Effector memory CD4-positive, alpha-beta T cell (primary cell): ENCODE measurements around the gene SAPCD2.

ENCODE experiments used
- DNase-seq, 3 donors: peaks; one replicate each; pipeline ENCODE4 v3.0.0-alpha.2; 2020
- H3K27ac ChIP-seq: 2 replicates; pipeline ENCODE4 v1.7.0; 2013; ENCODE audit warnings: mild to moderate bottlenecking, low read length, moderate library complexity; ENCODE audit not compliant: insufficient read depth, poor library complexity, severe bottlenecking
- H3K27me3 ChIP-seq: replicated peaks from 2 replicates; pipeline ENCODE4 v1.7.0; 2013; ENCODE audit warnings: mild to moderate bottlenecking, low read length; ENCODE audit not compliant: insufficient read depth, control insufficient read depth, poor library complexity, severe bottlenecking
- H3K36me3 ChIP-seq: 2 replicates; pipeline ENCODE4 v1.7.0; 2013; ENCODE audit warnings: mild to moderate bottlenecking, low read length, moderate library complexity; ENCODE audit not compliant: control insufficient read depth, insufficient read depth
- H3K4me1 ChIP-seq: 2 replicates; pipeline ENCODE4 v1.7.0; 2013; ENCODE audit warnings: low read length, mild to moderate bottlenecking; ENCODE audit not compliant: control insufficient read depth, insufficient read depth, poor library complexity, severe bottlenecking
- H3K4me3 ChIP-seq: 2 replicates; pipeline ENCODE4 v1.7.0; 2013; ENCODE audit warnings: low read length, low read depth, mild to moderate bottlenecking; ENCODE audit not compliant: insufficient read depth, poor library complexity, severe bottlenecking
- H3K9me3 ChIP-seq: 2 replicates; pipeline ENCODE4 v1.7.0; 2013; ENCODE audit warnings: mild to moderate bottlenecking, low read length, moderate library complexity; ENCODE audit not compliant: control insufficient read depth

The SAPCD2 gene

DNA sequence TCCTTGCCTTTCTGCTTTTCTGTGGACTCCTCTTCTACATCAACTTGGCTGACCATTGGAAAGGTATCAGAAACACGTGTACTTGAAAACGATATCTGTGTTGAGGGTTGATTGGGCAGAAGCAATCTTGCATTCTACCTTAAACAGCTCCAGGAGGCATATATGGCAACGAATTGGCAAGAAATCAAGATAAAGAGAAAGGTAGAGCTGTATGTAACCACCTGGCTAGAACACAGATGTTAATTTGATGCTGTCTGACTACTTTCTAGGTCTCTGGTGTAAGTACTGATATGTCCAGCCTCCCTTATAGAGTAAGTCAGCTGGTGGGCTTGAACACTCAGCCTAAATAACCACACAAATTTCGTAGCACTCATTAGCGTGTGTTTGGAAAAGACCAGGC lies 17.8 kb upstream of the SAPCD2 start:
- H3K9me3 ChIP-seq = no peaks in the 10 kb centered on the region
- H3K27me3 ChIP-seq = no peaks in the 10 kb centered on the region
- DNase-seq = no peak
- peaks cover 13% of the 10 kb centered on the region for H3K36me3 ChIP-seq
- no peak overlapping the region for H3K4me3 ChIP-seq
- H3K4me1 ChIP-seq = peaks cover 19% of the 10 kb centered on the region
- no peak overlapping the region for H3K27ac ChIP-seq

DNA sequence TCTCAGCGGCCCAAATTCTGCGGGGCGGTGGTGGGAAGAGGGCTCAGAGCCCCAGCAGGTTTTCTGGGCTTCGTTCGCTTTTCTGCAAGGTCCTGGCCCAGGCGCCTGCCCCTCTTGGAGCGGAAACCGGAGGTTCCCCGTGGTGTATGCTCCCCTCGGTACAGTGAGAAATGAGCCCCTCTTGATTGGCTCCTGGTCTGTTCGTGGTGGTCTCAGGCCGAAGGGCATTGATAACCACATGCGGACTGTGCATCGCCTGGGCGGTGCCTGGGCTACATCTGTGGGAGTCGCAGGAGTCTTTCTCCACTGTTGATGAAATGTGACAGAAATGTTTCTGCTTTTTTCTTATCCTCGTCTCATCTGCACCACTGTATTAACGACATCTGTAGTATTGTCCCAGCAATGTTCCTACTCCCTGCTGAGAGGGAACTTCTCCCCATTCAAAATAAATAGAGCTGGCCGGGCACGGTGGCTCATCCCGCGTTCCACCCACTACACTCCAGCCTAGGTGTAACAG lies 17.1 kb upstream of the SAPCD2 start:
- H3K4me3 ChIP-seq = peak overlapping the region; percentile 77
- no peaks in the 10 kb centered on the region for H3K27me3 ChIP-seq
- no peaks in the 10 kb centered on the region for H3K9me3 ChIP-seq
- peaks cover 14% of the 10 kb centered on the region for H3K36me3 ChIP-seq
- no peak for DNase-seq
- peaks cover 19% of the 10 kb centered on the region for H3K4me1 ChIP-seq
- peak overlapping the region; percentile 92 for H3K27ac ChIP-seq

DNA sequence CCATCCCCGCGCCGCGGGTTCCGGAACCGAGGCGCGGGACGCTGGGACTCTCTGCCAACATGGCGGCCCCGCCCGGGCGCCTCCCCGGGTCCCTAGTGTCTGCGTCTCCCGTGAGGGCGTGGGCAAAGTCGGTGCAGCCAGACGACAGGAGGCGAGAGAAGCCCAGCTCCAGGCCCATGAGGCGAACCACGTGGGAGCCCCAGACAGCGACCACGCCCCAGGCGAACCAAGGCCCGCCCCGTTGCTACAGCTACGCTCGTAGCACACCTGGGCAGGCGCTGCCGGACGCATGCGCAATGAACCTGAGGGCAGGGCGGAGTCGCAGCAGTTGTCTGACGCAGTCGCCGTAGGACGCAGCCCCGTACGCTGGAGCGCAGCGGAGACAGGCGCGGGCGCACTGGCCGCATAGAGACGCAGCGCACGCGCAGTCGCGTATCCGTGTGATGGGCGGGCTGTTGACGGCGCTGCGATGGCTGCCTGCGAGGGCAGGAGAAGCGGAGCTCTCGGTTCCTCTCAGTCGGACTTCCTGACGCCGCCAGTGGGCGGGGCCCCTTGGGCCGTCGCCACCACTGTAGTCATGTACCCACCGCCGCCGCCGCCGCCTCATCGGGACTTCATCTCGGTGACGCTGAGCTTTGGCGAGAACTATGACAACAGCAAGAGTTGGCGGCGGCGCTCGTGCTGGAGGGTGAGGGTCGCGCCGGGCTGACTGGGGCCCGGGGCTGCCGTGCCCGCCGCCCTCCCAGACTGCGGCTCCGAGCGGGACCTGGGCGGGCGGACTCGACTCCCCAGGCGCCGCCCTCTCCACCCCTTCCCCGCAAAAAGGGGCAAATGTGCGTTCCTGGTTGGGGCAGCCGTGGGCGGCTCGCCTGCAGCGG lies 16.4 kb upstream of the SAPCD2 start, which contains the start of gene MAN1B1:
Gene MAN1B1 (plus strand): TSS at position 455 of the 878 bp plus-strand sequence. CDS start 15 bp downstream, at position 470.
- Histone ChIP-seq H3K4me1 (peaks cover 19% of the 10 kb centered on the region), H3K27me3 (no peaks in the 10 kb centered on the region), H3K27ac (peak within 1 kb of the TSS; percentile 93), H3K36me3 (peaks cover 13% of the 10 kb centered on the region), H3K4me3 (peak within 1 kb of the TSS; percentile 77), H3K9me3 (no peaks in the 10 kb centered on the region)
- peak; percentile 99 to 100 (median 99) for DNase-seq

DNA sequence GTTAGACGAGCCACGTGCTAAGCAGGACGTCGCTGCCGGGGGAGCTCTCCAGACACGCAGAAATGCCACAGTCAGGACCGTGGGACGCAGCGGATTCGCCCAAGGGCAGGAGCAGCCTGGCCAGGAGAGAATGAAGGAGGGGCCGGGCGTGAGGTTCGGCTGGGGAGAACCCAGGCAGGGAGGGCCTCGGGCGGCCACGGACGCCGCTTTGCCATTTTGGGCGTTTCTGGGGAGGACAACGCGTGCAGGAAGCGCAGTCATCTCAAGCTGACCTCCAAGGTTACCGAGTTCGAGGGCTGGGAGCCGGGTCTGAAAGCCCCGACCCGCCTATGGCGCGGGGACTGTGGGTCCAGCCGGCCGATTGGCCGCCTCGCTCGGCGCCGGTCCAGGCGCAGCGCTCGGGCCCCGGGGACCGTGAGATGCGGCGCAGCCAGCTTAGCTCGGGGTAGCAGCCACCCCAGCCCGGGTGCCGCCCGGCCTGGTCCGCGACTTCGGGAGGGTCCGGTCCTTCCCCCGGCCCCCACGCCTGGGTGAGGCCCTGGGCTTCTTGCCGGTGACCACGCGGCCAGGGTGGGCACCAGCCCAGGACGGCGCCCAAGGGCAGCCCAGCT lies 15.7 kb upstream of the SAPCD2 start:
- H3K36me3 ChIP-seq = peaks cover 11% of the 10 kb centered on the region
- peak overlapping the region; percentile 63 for H3K4me3 ChIP-seq
- peaks cover 19% of the 10 kb centered on the region for H3K4me1 ChIP-seq
- DNase-seq = peak in 1 of 3 donors; percentile 16
- no peaks in the 10 kb centered on the region for H3K27me3 ChIP-seq
- H3K9me3 ChIP-seq = no peaks in the 10 kb centered on the region
- H3K27ac ChIP-seq = peak overlapping the region; percentile 93

DNA sequence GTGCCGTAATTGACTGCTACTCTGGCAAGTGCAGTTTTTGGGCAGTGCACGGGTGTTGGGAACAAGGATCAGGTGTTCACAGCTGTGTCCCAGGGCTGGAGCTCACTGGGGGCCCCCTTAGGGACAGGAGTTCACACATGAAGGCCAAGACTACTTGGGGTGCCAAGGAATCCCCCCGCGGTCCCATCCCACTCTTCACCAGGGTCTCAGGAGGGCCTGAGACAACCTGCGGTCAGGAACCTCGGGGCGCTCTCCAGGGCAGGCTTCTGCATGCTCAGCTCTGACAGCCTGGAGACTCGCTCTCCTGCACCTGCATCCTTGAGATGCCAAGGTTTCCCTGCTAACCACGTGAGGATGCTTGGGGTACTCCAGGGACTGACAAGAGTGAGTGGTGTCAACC lies 14.2 kb upstream of the SAPCD2 start:
- Histone ChIP-seq H3K4me3 (no peak overlapping the region), H3K9me3 (no peaks in the 10 kb centered on the region), H3K36me3 (peaks cover 11% of the 10 kb centered on the region), H3K27ac (no peak overlapping the region), H3K27me3 (no peaks in the 10 kb centered on the region), H3K4me1 (peaks cover 19% of the 10 kb centered on the region)
- DNase-seq = no peak

DNA sequence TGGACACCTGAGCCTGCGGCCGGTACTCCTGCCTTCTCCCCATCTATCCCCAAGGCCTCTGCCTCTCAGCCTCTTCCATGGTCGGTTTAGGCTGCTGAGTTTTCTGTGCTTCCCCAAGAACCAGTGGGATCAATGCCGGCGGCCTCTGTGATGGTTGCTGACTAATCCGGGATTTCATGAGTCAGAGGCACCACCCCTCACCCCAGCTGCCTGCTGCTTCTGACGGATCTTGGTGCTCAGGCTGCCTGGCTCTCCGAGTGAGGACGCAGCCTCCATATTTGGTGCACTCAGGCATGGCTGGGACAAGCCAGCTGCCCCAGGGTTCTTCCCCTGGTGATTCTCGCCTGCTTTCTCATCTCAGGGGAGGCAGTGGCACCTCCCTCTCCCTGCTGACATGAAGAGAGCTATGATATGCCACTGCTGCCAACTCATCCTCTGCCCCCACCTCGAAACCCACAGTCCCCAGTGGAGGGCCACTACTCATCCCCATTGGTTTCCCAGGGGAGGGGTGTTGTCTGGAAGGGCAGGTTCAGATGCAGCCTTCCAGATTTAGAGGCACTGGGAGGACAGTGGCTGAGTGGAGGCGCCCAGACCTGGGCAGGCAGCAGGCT lies 13.1 kb upstream of the SAPCD2 start:
- H3K4me3 ChIP-seq = no peak overlapping the region
- peaks cover 19% of the 10 kb centered on the region for H3K4me1 ChIP-seq
- no peak overlapping the region for H3K27ac ChIP-seq
- H3K27me3 ChIP-seq = no peaks in the 10 kb centered on the region
- peaks cover 7% of the 10 kb centered on the region for H3K36me3 ChIP-seq
- H3K9me3 ChIP-seq = no peaks in the 10 kb centered on the region
- no peak for DNase-seq

DNA sequence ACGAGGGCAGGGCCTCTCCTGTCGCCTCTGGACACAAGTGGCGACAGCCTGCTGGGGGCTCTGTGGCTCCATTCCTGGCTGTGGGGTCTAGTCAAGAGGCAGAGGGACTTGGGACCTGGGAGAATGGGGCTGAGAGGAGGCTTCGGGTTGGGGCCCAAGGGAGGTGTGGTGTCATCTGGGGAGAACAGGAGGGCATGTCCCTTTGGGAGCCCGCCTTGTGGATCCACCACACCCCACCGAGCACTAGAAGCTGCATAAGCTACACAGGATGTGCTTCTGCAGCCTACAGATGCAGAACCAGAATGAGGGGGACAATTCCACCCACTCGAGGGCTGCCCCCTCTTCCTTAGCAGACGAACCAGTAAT lies 12.6 kb upstream of the SAPCD2 start:
- H3K9me3 ChIP-seq = no peaks in the 10 kb centered on the region
- H3K27ac ChIP-seq = no peak overlapping the region
- no peak overlapping the region for H3K4me3 ChIP-seq
- DNase-seq = no peak
- peaks cover 7% of the 10 kb centered on the region for H3K36me3 ChIP-seq
- H3K27me3 ChIP-seq = no peaks in the 10 kb centered on the region
- H3K4me1 ChIP-seq = peaks cover 25% of the 10 kb centered on the region

DNA sequence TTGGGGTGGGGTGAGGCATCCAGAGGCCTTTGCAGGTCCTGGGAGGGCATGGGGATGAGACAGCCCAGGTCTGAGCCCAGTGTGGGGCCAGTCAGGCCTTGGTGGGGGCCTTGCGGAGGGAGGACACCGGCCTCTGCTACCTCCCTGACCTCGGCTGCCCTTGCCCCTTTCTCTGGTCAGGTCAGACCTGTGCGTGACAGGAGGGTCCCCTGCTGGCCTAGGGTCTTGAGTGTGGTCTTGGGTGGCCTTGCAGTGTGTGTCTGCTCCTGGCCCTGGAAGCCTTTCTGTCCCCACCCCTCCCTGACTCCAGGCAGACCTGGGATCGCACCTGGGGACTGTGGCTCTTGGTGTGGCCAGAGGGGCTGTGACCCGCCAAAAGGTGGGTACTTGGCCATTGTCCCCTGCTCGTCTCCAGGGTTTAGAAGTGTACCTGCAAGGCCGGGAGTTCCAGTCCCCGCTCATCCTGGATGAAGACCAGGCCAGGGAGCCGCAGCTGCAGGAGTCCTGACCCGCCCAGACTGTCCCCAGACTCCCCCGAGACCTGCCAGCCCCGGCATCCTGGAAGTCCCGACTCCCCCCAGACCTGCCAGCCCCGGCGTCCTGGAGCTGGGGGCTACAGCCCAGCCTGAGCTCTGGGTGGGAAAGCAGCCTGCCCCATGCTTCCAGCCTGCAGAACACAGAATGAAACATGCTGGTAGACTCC lies 12.0 kb upstream of the SAPCD2 start:
- Histone ChIP-seq H3K4me1 (peaks cover 21% of the 10 kb centered on the region), H3K36me3 (peaks cover 7% of the 10 kb centered on the region), H3K4me3 (no peak overlapping the region), H3K27ac (no peak overlapping the region), H3K27me3 (no peaks in the 10 kb centered on the region), H3K9me3 (no peaks in the 10 kb centered on the region)
- no peak for DNase-seq

DNA sequence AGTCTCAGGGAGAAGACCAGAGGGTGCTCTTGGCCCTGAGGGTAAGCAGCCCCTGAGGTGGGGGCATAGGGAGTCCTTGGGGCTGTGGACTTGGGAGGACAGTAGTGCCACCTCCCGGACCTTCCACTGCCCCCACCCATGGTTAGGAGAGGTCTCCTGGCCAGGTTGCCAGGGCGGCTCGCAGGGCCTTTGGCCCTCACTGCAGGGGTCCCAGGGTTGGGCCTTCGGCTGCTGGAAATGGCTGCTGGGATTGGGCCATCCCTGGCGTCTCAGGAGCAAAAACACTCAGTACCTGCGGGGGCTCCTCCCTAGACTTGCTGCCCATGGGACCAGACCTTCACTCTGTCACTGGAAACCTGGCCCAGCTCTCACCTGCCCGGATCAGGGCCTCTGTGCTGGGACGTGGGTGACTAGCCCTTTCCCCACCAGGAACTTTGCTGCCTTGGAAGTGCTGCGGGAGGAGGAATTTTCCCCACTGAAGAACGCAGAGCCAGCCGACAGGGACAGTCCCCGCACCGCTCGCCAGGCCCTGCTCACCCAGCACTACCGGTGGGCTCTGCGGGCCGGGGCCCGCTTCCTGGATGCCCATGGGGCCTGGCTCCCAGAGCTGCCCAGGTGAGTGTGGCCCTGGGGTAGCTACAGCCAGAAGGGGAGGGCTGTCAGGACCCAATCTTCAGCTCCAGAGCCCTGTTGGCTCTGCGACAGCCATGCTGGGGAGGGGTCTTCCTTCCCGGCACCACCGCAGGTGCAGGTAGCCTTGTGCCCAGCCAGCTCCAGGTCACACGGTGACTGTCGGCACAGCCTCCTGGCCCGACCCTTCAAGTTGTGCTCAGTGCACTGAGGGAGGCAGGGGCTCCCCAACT lies 10.1 kb upstream of the SAPCD2 start:
- H3K4me1 ChIP-seq = peaks cover 13% of the 10 kb centered on the region

More for the DNA sequence above, 10.1 kb upstream of the SAPCD2 start:
- Histone ChIP-seq H3K9me3 (no peaks in the 10 kb centered on the region), H3K4me3 (no peak overlapping the region), H3K36me3 (peaks cover 7% of the 10 kb centered on the region), H3K27ac (no peak overlapping the region), H3K27me3 (no peaks in the 10 kb centered on the region)
- DNase-seq = no peak
